PFSK-1 (cell line): ENCODE data around the gene MRPS2.

Source experiments
- FOXP2 ChIP-seq: optimal IDR thresholded peaks from 2 replicates; pipeline ENCODE3; 2011; ENCODE audit warnings: borderline replicate concordance, control low read depth, inconsistent platforms; ENCODE audit not compliant: insufficient read depth; ENCODE audit errors: extremely low read length, extremely low read depth
- POLR2AphosphoS5 ChIP-seq: IDR thresholded peaks from 2 replicates; pipeline ENCODE4 v1.6.1; 2012; ENCODE audit warnings: low read depth, mild to moderate bottlenecking, control low read depth, low read length, moderate library complexity
- REST ChIP-seq, 2 experiments: IDR thresholded peaks; 2 replicates each; pipeline versions ENCODE4 v1.6.1 to v1.8.0; 2011 to 2012; ENCODE audit warnings: low read depth in 2 of 2, low read length in 2 of 2, control low read depth in 1 of 2, inconsistent platforms in 1 of 2, mild to moderate bottlenecking in 1 of 2, moderate library complexity in 1 of 2; ENCODE audit not compliant: insufficient read depth in 1 of 2
- SIN3A ChIP-seq: IDR thresholded peaks from 2 replicates; pipeline ENCODE4 v1.6.1; 2012; ENCODE audit warnings: mild to moderate bottlenecking, low read length, moderate library complexity, borderline replicate concordance; ENCODE audit not compliant: insufficient read depth
- TAF1 ChIP-seq: IDR thresholded peaks from 2 replicates; pipeline ENCODE4 v1.6.1; 2012; ENCODE audit warnings: low read length, control low read depth, borderline replicate concordance; ENCODE audit not compliant: insufficient read depth

- TF ChIP-seq REST (IDR thresholded peaks at IDR 0.05; ENCODE audit: insufficient read depth in 1 of 2, low read depth in 2 of 2, low read length in 2 of 2) = no peak
- no peak for TF ChIP-seq POLR2AphosphoS5
- no peak for TF ChIP-seq TAF1
- no peak for TF ChIP-seq FOXP2
- no peak for TF ChIP-seq SIN3A
Measured at GRCh38 chr9:135522931-135523330, 22.4 kb downstream of the MRPS2 start.
